Glomerular visceral epithelial cell (primary cell): Measurements from ENCODE around the gene SYPL1.

Experiments
- DNase-seq: peaks from one replicate; pipeline ENCODE4 v3.0.0-alpha.2; 2016; ENCODE audit errors: extremely low spot score

The SYPL1 gene

GRCh38 chr7:106065575-106066500, 46.3 kb downstream of the SYPL1 start:
- no peak for DNase-seq

- DNase-seq: peak; percentile 93
Observed at GRCh38 chr7:106064771-106065574, 47.1 kb downstream of the SYPL1 start.

- no peak for DNase-seq
Observed at GRCh38 chr7:106064316-106064715, 47.8 kb downstream of the SYPL1 start.

GRCh38 chr7:106063692-106064091, 48.4 kb downstream of the SYPL1 start:
- no peak for DNase-seq

- no peak for DNase-seq
Observed at GRCh38 chr7:106063024-106063423, 49.1 kb downstream of the SYPL1 start.

- no peak for DNase-seq
Observed at GRCh38 chr7:106062521-106062931, 49.6 kb downstream of the SYPL1 start.

- DNase-seq: no peak
Observed at GRCh38 chr7:106062006-106062405, 50.1 kb downstream of the SYPL1 start.

- DNase-seq: no peak
Observed at GRCh38 chr7:106061301-106061979, 50.7 kb downstream of the SYPL1 start.

- DNase-seq: no peak
Observed at GRCh38 chr7:106060394-106060920, 51.7 kb downstream of the SYPL1 start.

GRCh38 chr7:106059556-106059955, 52.6 kb downstream of the SYPL1 start:
- no peak for DNase-seq

- DNase-seq: no peak
Observed at GRCh38 chr7:106058928-106059324, 53.2 kb downstream of the SYPL1 start.

- DNase-seq: no peak
Observed at GRCh38 chr7:106057962-106058927, 53.9 kb downstream of the SYPL1 start.

GRCh38 chr7:106057204-106057961, 54.7 kb downstream of the SYPL1 start:
- no peak for DNase-seq

- DNase-seq: peak; percentile 64
Observed at GRCh38 chr7:106056513-106057203, 55.5 kb downstream of the SYPL1 start.

GRCh38 chr7:106054971-106055532, 57.1 kb downstream of the SYPL1 start:
- no peak for DNase-seq

- no peak for DNase-seq
Observed at GRCh38 chr7:106054156-106054910, 57.8 kb downstream of the SYPL1 start.

- DNase-seq: peak; percentile 33
Observed at GRCh38 chr7:106053109-106053508, 59.0 kb downstream of the SYPL1 start.

GRCh38 chr7:106052681-106053080, 59.4 kb downstream of the SYPL1 start:
- DNase-seq: no peak
